ENCODE measurements around the gene PRR3.
A peak's percentile ranks its signal among the peaks of the same experiment; 100 is the strongest.

DNA sequence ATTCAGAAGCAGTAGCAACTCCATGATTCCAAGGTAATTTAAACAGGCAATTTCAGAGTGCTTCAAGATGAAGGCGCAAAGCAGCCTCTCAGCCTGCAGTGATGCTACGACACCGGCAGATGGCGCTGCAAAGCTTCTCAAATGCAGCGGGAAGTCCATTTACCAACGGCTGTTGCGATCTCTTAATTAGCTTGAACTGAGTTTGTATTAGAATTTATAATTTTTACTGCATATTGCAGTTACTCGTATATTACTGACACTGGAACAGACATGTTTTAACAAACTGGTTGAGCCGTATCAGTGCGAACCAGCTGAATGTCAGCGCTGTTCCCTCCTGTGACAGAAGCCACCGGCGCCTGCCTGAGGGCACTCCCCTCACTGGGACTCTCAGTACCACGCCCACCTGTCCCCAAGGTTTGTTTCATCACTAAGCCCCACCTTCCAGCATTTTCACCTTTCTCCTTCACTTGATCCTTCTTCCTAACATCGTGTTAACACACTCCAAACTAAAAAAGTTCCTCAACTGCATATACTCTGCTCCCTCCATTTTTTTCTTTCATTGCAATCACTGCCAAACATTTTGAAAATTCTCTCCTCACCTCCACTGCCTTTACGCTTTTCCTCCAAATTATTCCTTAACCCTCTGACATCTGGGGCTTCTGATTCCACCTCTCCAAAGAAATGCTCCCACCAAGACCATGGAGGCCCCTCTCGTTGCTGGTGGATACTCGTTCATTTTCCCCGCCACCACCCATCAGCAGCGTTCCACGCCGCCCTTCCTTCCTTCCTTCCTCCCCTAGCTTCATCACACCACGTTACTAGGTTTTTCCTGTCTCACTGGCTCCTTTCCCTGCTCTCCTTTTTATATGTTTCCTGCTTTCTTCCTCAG, 15.3 kb upstream of the PRR3 start:
- no peak for TF ChIP-seq POLR2A (IDR thresholded peaks at IDR 0.05)
- TF ChIP-seq, protein P1, sequence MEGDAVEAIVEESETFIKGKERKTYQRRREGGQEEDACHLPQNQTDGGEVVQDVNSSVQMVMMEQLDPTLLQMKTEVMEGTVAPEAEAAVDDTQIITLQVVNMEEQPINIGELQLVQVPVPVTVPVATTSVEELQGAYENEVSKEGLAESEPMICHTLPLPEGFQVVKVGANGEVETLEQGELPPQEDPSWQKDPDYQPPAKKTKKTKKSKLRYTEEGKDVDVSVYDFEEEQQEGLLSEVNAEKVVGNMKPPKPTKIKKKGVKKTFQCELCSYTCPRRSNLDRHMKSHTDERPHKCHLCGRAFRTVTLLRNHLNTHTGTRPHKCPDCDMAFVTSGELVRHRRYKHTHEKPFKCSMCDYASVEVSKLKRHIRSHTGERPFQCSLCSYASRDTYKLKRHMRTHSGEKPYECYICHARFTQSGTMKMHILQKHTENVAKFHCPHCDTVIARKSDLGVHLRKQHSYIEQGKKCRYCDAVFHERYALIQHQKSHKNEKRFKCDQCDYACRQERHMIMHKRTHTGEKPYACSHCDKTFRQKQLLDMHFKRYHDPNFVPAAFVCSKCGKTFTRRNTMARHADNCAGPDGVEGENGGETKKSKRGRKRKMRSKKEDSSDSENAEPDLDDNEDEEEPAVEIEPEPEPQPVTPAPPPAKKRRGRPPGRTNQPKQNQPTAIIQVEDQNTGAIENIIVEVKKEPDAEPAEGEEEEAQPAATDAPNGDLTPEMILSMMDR (IDR thresholded peaks at IDR 0.05) = peak in 5 of 7 experiments; percentile 91 to 98 (median 98)
- peak in 1 of 3 donors; percentile 77 for TF ChIP-seq POLR2AphosphoS5 (IDR thresholded peaks at IDR 0.05)

All from stomach (tissue), 4 donors.